ENCODE results near the gene CUTC. TPM values are rescaled to one million over a fixed set of nuclear protein-coding genes. Genes with fewer than 3 reads are reported as not detected.

Gene CUTC
- total RNA-seq, 1 donor: 13.8 TPM

DNA sequence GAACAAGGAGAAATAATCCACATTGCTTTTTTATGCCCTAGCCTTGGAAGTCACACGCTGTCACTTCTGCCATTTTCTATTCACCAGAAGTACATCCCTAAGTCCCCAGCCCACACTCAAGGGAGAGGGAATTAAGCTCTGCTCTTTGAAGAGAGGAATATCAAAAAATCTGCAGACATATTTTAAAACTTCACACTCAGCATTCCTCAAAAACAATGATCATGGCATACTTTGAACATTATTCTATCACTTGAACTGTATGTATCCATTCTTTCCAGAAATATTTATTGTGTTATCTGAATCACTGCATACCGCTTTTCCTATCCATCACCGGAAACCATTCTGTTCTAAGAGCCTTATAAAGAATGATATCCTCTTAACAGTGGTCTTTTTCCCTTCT, 59.8 kb downstream of the CUTC start:
- Histone ChIP-seq H3K36me3 (ENCODE audit: insufficient read depth, low read length) (no peaks in the 10 kb centered on the region), H3K4me3 (ENCODE audit: insufficient read depth, low read length) (no peak overlapping the region), H3K27ac (ENCODE audit: low read depth, low read length) (no peak overlapping the region), H4K20me1 (ENCODE audit: insufficient read depth, low read length) (no peaks in the 10 kb centered on the region), H3K79me2 (ENCODE audit: insufficient read depth, low read length) (no peaks in the 10 kb centered on the region), H3K27me3 (ENCODE audit: insufficient read depth, low read length) (no peaks in the 10 kb centered on the region), H2AFZ (ENCODE audit: low read length) (no peak overlapping the region), H3K4me2 (ENCODE audit: insufficient read depth, low read length) (no peak overlapping the region), H3K4me1 (ENCODE audit: insufficient read depth, low read length) (peaks cover 12% of the 10 kb centered on the region), H3K9me3 (ENCODE audit: low read depth, low read length) (no peaks in the 10 kb centered on the region)
- DNase-seq (ENCODE audit: insufficient read length, low spot score, missing footprints): no peak
- TF ChIP-seq, protein P1, sequence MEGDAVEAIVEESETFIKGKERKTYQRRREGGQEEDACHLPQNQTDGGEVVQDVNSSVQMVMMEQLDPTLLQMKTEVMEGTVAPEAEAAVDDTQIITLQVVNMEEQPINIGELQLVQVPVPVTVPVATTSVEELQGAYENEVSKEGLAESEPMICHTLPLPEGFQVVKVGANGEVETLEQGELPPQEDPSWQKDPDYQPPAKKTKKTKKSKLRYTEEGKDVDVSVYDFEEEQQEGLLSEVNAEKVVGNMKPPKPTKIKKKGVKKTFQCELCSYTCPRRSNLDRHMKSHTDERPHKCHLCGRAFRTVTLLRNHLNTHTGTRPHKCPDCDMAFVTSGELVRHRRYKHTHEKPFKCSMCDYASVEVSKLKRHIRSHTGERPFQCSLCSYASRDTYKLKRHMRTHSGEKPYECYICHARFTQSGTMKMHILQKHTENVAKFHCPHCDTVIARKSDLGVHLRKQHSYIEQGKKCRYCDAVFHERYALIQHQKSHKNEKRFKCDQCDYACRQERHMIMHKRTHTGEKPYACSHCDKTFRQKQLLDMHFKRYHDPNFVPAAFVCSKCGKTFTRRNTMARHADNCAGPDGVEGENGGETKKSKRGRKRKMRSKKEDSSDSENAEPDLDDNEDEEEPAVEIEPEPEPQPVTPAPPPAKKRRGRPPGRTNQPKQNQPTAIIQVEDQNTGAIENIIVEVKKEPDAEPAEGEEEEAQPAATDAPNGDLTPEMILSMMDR (IDR thresholded peaks at IDR 0.05; ENCODE audit: extremely low read depth, low read depth, low read length): no peak

DNA sequence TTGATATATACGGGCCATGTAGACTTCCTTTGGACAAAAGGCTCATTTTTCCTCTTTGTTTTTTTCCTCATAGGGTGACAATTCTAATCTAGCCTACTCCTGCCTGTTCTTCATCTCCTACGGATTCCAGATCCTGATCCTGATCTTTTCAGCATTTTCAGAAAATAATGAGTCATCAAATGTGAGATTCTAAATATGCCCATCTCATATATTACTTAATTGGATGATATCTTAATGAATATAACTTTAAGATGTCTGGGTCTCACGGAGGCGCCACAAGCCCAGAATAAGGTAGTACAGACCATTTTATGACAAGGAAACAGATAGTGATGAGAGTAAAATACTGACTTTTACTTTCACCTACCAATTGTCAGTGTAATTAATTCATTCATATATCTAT, 61.8 kb downstream of the CUTC start:
- peaks cover 6% of the 10 kb centered on the region for H3K4me1 ChIP-seq (ENCODE audit: insufficient read depth, low read length)
- no peak overlapping the region for H3K4me2 ChIP-seq (ENCODE audit: insufficient read depth, low read length)
- H3K27me3 ChIP-seq (ENCODE audit: insufficient read depth, low read length): no peaks in the 10 kb centered on the region
- H3K4me3 ChIP-seq (ENCODE audit: insufficient read depth, low read length): no peak overlapping the region
- TF ChIP-seq, protein P1 (IDR thresholded peaks at IDR 0.05; ENCODE audit: extremely low read depth, low read depth, low read length): no peak
- H3K36me3 ChIP-seq (ENCODE audit: insufficient read depth, low read length): no peaks in the 10 kb centered on the region
- no peak overlapping the region for H3K27ac ChIP-seq (ENCODE audit: low read depth, low read length)
- H3K9me3 ChIP-seq (ENCODE audit: low read depth, low read length): no peaks in the 10 kb centered on the region
- no peaks in the 10 kb centered on the region for H4K20me1 ChIP-seq (ENCODE audit: insufficient read depth, low read length)
- no peaks in the 10 kb centered on the region for H3K79me2 ChIP-seq (ENCODE audit: insufficient read depth, low read length)
- H2AFZ ChIP-seq (ENCODE audit: low read length): no peak overlapping the region
- no peak for DNase-seq (ENCODE audit: insufficient read length, low spot score, missing footprints)

DNA sequence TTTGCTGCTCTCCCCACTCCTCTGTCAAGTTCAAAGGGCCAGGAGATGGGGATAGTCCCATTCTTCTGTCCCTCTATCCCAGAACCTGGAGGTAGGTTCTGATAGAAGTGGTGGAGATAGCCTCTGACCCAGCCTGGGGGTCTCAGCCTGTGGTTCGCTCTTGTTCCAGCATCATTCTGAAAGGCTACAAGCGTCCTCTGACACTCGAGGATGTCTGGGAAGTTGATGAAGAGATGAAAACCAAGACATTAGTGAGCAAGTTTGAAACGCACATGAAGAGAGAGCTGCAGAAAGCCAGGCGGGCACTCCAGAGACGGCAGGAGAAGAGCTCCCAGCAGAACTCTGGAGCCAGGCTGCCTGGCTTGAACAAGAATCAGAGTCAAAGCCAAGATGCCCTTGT, 64.9 kb downstream of the CUTC start:
- Histone ChIP-seq H3K4me2 (ENCODE audit: insufficient read depth, low read length) (no peak overlapping the region), H2AFZ (ENCODE audit: low read length) (no peak overlapping the region), H3K79me2 (ENCODE audit: insufficient read depth, low read length) (no peaks in the 10 kb centered on the region), H3K27ac (ENCODE audit: low read depth, low read length) (no peak overlapping the region), H4K20me1 (ENCODE audit: insufficient read depth, low read length) (no peaks in the 10 kb centered on the region), H3K27me3 (ENCODE audit: insufficient read depth, low read length) (no peaks in the 10 kb centered on the region), H3K36me3 (ENCODE audit: insufficient read depth, low read length) (no peaks in the 10 kb centered on the region), H3K9me3 (ENCODE audit: low read depth, low read length) (no peaks in the 10 kb centered on the region), H3K4me3 (ENCODE audit: insufficient read depth, low read length) (no peak overlapping the region), H3K4me1 (ENCODE audit: insufficient read depth, low read length) (no peaks in the 10 kb centered on the region)
- DNase-seq (ENCODE audit: insufficient read length, low spot score, missing footprints): no peak
- TF ChIP-seq, protein P1 (IDR thresholded peaks at IDR 0.05; ENCODE audit: extremely low read depth, low read depth, low read length): no peak

DNA sequence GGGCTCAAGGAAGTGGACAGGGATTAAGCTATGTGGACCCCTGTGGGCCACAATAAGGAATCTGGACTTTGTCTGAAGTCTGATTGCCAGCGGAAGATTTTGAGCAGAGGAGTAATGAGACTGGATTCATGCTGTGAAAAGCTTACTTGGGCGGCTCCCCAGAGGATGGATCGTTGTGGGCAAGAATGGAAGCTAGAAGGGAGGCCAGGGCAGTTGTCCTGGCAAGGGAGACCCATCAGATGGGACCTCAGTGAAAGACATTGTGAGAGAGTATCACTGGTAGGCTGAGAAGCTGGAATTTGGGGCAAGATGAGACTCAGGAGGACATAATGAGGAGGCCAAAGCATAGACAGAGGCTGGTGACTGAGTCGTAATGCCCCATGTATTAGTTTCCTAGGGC, 66.0 kb downstream of the CUTC start:
- no peaks in the 10 kb centered on the region for H3K4me1 ChIP-seq (ENCODE audit: insufficient read depth, low read length)
- no peak for DNase-seq (ENCODE audit: insufficient read length, low spot score, missing footprints)
- no peaks in the 10 kb centered on the region for H3K36me3 ChIP-seq (ENCODE audit: insufficient read depth, low read length)
- no peak overlapping the region for H3K4me3 ChIP-seq (ENCODE audit: insufficient read depth, low read length)
- no peaks in the 10 kb centered on the region for H4K20me1 ChIP-seq (ENCODE audit: insufficient read depth, low read length)
- no peak overlapping the region for H3K4me2 ChIP-seq (ENCODE audit: insufficient read depth, low read length)
- H2AFZ ChIP-seq (ENCODE audit: low read length): no peak overlapping the region
- no peaks in the 10 kb centered on the region for H3K9me3 ChIP-seq (ENCODE audit: low read depth, low read length)
- H3K27ac ChIP-seq (ENCODE audit: low read depth, low read length): no peak overlapping the region
- no peaks in the 10 kb centered on the region for H3K27me3 ChIP-seq (ENCODE audit: insufficient read depth, low read length)
- no peaks in the 10 kb centered on the region for H3K79me2 ChIP-seq (ENCODE audit: insufficient read depth, low read length)
- TF ChIP-seq, protein P1 (IDR thresholded peaks at IDR 0.05; ENCODE audit: extremely low read depth, low read depth, low read length): no peak
